ENCODE data around the gene DHRS3.

- TF ChIP-seq CTCF (IDR thresholded peaks at IDR 0.05) (no peak), POLR2A (IDR thresholded peaks at IDR 0.05) (no peak)
Observed at GRCh38 chr1:12656575-12656974, 38.6 kb upstream of the DHRS3 start.
